ENCODE data around the gene FNDC3A.

FNDC3A gene

GRCh38 chr13:49086722-49087121, 111.0 kb downstream of the FNDC3A start:
- no peak overlapping the region for H2BK12ac ChIP-seq (ENCODE audit: low read length)
- no peaks in the 10 kb centered on the region for H3K4me1 ChIP-seq (ENCODE audit: control insufficient read depth in 2 of 2, insufficient read depth in 1 of 2, low read depth in 1 of 2, low read length in 2 of 2)
- H4K91ac ChIP-seq (ENCODE audit: low read depth, low read length, poor library complexity): no peak overlapping the region
- H2AFZ ChIP-seq (ENCODE audit: low read length): no peak overlapping the region
- H3K14ac ChIP-seq (ENCODE audit: low read length): no peak overlapping the region
- H3K4me2 ChIP-seq (ENCODE audit: insufficient read depth, low read length, poor library complexity, severe bottlenecking): no peak overlapping the region
- H2BK120ac ChIP-seq (ENCODE audit: low read depth, low read length): no peak overlapping the region
- no peak overlapping the region for H3K4me3 ChIP-seq (ENCODE audit: low read length in 2 of 2)
- no peaks in the 10 kb centered on the region for H3K27me3 ChIP-seq (ENCODE audit: control insufficient read depth in 3 of 3, insufficient read depth in 3 of 3, low read depth in 1 of 3, low read length in 3 of 3)
- no peaks in the 10 kb centered on the region for H3K79me1 ChIP-seq (ENCODE audit: low read depth, low read length)
- no peak overlapping the region for H2BK5ac ChIP-seq (ENCODE audit: low read length)
- H3K9ac ChIP-seq (ENCODE audit: low read depth, low read length, poor library complexity): no peak overlapping the region
- H3K36me3 ChIP-seq (replicated peaks in 1 of 2; ENCODE audit: control insufficient read depth in 2 of 2, insufficient read depth in 2 of 2, low read length in 2 of 2): no peaks in the 10 kb centered on the region
- no CpG with 5 or more reads among the region's 2 CpGs for WGBS, 2 donors (ENCODE audit: extremely low coverage in 2 of 2, insufficient read length in 2 of 2, insufficient replicate concordance in 1 of 2)
- no peak overlapping the region for H2AK5ac ChIP-seq (ENCODE audit: low read depth, low read length)
- H3K4ac ChIP-seq (ENCODE audit: low read length): no peak overlapping the region
- no peak overlapping the region for H3K18ac ChIP-seq (ENCODE audit: low read length)
- no peaks in the 10 kb centered on the region for H3K9me3 ChIP-seq (replicated peaks in 1 of 2; ENCODE audit: control insufficient read depth in 2 of 2, insufficient read depth in 1 of 2, low read depth in 1 of 2, low read length in 2 of 2)
- H3K27ac ChIP-seq (replicated peaks; ENCODE audit: low read length): no peak overlapping the region
- no peak for DNase-seq (ENCODE audit: low spot score)
- no peak overlapping the region for H4K8ac ChIP-seq (ENCODE audit: low read depth, low read length)
- H2BK15ac ChIP-seq (ENCODE audit: low read length): no peak overlapping the region
- no peak overlapping the region for H3K23ac ChIP-seq (ENCODE audit: low read depth, low read length, poor library complexity)

GRCh38 chr13:49093376-49093775, 117.7 kb downstream of the FNDC3A start:
- H4K91ac ChIP-seq (ENCODE audit: low read depth, low read length, poor library complexity): no peak overlapping the region
- H2AK5ac ChIP-seq (ENCODE audit: low read depth, low read length): no peak overlapping the region
- H2AFZ ChIP-seq (ENCODE audit: low read length): no peak overlapping the region
- H3K14ac ChIP-seq (ENCODE audit: low read length): no peak overlapping the region
- no peaks in the 10 kb centered on the region for H3K9me3 ChIP-seq (replicated peaks in 1 of 2; ENCODE audit: control insufficient read depth in 2 of 2, insufficient read depth in 1 of 2, low read depth in 1 of 2, low read length in 2 of 2)
- peaks cover 0 to 6% of the 10 kb centered on the region in 2 donors for H3K4me1 ChIP-seq (ENCODE audit: control insufficient read depth in 2 of 2, insufficient read depth in 1 of 2, low read depth in 1 of 2, low read length in 2 of 2)
- no peaks in the 10 kb centered on the region for H3K36me3 ChIP-seq (replicated peaks in 1 of 2; ENCODE audit: control insufficient read depth in 2 of 2, insufficient read depth in 2 of 2, low read length in 2 of 2)
- H2BK15ac ChIP-seq (ENCODE audit: low read length): no peak overlapping the region
- no peak overlapping the region for H4K8ac ChIP-seq (ENCODE audit: low read depth, low read length)
- no peaks in the 10 kb centered on the region for H3K27me3 ChIP-seq (ENCODE audit: control insufficient read depth in 3 of 3, insufficient read depth in 3 of 3, low read depth in 1 of 3, low read length in 3 of 3)
- WGBS, 2 donors (ENCODE audit: extremely low coverage in 2 of 2, insufficient read length in 2 of 2, insufficient replicate concordance in 1 of 2): no CpG with 5 or more reads among the region's 5 CpGs
- no peak overlapping the region for H3K9ac ChIP-seq (ENCODE audit: low read depth, low read length, poor library complexity)
- DNase-seq (ENCODE audit: low spot score): no peak
- no peak overlapping the region for H3K4me2 ChIP-seq (ENCODE audit: insufficient read depth, low read length, poor library complexity, severe bottlenecking)
- H3K18ac ChIP-seq (ENCODE audit: low read length): no peak overlapping the region
- H2BK12ac ChIP-seq (ENCODE audit: low read length): no peak overlapping the region
- no peak overlapping the region for H3K23ac ChIP-seq (ENCODE audit: low read depth, low read length, poor library complexity)
- H3K79me1 ChIP-seq (ENCODE audit: low read depth, low read length): no peaks in the 10 kb centered on the region
- H2BK120ac ChIP-seq (ENCODE audit: low read depth, low read length): no peak overlapping the region
- no peak overlapping the region for H3K4me3 ChIP-seq (ENCODE audit: low read length in 2 of 2)
- no peak overlapping the region for H3K4ac ChIP-seq (ENCODE audit: low read length)
- H3K27ac ChIP-seq (replicated peaks; ENCODE audit: low read length): no peak overlapping the region
- no peak overlapping the region for H2BK5ac ChIP-seq (ENCODE audit: low read length)

GRCh38 chr13:49097374-49097773, 121.7 kb downstream of the FNDC3A start:
- H3K4me3 ChIP-seq (ENCODE audit: low read length in 2 of 2): no peak overlapping the region
- H3K18ac ChIP-seq (ENCODE audit: low read length): no peak overlapping the region
- H2BK5ac ChIP-seq (ENCODE audit: low read length): no peak overlapping the region
- no peak for DNase-seq (ENCODE audit: low spot score)
- H3K4me2 ChIP-seq (ENCODE audit: insufficient read depth, low read length, poor library complexity, severe bottlenecking): no peak overlapping the region
- no peak overlapping the region for H2AK5ac ChIP-seq (ENCODE audit: low read depth, low read length)
- no peaks in the 10 kb centered on the region for H3K79me1 ChIP-seq (ENCODE audit: low read depth, low read length)
- peaks cover 0 to 6% of the 10 kb centered on the region in 2 donors for H3K4me1 ChIP-seq (ENCODE audit: control insufficient read depth in 2 of 2, insufficient read depth in 1 of 2, low read depth in 1 of 2, low read length in 2 of 2)
- no peaks in the 10 kb centered on the region for H3K36me3 ChIP-seq (replicated peaks in 1 of 2; ENCODE audit: control insufficient read depth in 2 of 2, insufficient read depth in 2 of 2, low read length in 2 of 2)
- no peak overlapping the region for H3K14ac ChIP-seq (ENCODE audit: low read length)
- no peaks in the 10 kb centered on the region for H3K27me3 ChIP-seq (ENCODE audit: control insufficient read depth in 3 of 3, insufficient read depth in 3 of 3, low read depth in 1 of 3, low read length in 3 of 3)
- H2BK12ac ChIP-seq (ENCODE audit: low read length): no peak overlapping the region
- no peak overlapping the region for H2AFZ ChIP-seq (ENCODE audit: low read length)
- no peak overlapping the region for H4K91ac ChIP-seq (ENCODE audit: low read depth, low read length, poor library complexity)
- H3K4ac ChIP-seq (ENCODE audit: low read length): no peak overlapping the region
- no peak overlapping the region for H2BK120ac ChIP-seq (ENCODE audit: low read depth, low read length)
- no peak overlapping the region for H3K9ac ChIP-seq (ENCODE audit: low read depth, low read length, poor library complexity)
- no CpG with 5 or more reads among the region's 2 CpGs for WGBS, 2 donors (ENCODE audit: extremely low coverage in 2 of 2, insufficient read length in 2 of 2, insufficient replicate concordance in 1 of 2)
- no peaks in the 10 kb centered on the region for H3K9me3 ChIP-seq (replicated peaks in 1 of 2; ENCODE audit: control insufficient read depth in 2 of 2, insufficient read depth in 1 of 2, low read depth in 1 of 2, low read length in 2 of 2)
- no peak overlapping the region for H2BK15ac ChIP-seq (ENCODE audit: low read length)
- H4K8ac ChIP-seq (ENCODE audit: low read depth, low read length): no peak overlapping the region
- H3K27ac ChIP-seq (replicated peaks; ENCODE audit: low read length): no peak overlapping the region
- H3K23ac ChIP-seq (ENCODE audit: low read depth, low read length, poor library complexity): no peak overlapping the region

DNA sequence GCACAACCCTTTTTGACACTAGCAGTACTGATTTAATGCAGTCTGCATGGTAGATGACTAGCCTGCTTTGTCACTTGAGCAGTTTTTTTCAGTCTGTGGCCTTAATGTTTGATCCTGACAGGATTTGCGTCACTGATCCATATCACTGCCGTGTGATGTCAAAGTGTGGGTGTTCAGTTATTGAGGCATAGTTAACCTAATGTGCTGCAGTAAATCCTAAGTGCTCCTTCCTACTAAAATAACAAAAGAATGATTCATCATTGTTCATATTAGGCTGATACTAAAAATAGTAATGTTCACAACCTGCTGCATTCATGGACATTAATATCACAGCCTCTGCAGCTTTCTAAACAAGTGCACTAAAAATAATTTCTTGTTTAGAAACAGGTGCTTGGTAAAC, 122.5 kb downstream of the FNDC3A start:
- Histone ChIP-seq H3K23ac (ENCODE audit: low read depth, low read length, poor library complexity) (no peak overlapping the region), H3K4me1 (ENCODE audit: control insufficient read depth in 2 of 2, insufficient read depth in 1 of 2, low read depth in 1 of 2, low read length in 2 of 2) (peaks cover 0 to 6% of the 10 kb centered on the region in 2 donors), H2AK5ac (ENCODE audit: low read depth, low read length) (no peak overlapping the region), H3K36me3 (replicated peaks in 1 of 2; ENCODE audit: control insufficient read depth in 2 of 2, insufficient read depth in 2 of 2, low read length in 2 of 2) (no peaks in the 10 kb centered on the region), H3K27me3 (ENCODE audit: control insufficient read depth in 3 of 3, insufficient read depth in 3 of 3, low read depth in 1 of 3, low read length in 3 of 3) (no peaks in the 10 kb centered on the region), H2BK12ac (ENCODE audit: low read length) (no peak overlapping the region), H4K91ac (ENCODE audit: low read depth, low read length, poor library complexity) (no peak overlapping the region), H2BK15ac (ENCODE audit: low read length) (no peak overlapping the region), H3K79me1 (ENCODE audit: low read depth, low read length) (no peaks in the 10 kb centered on the region), H3K4ac (ENCODE audit: low read length) (no peak overlapping the region), H3K18ac (ENCODE audit: low read length) (no peak overlapping the region), H3K4me3 (ENCODE audit: low read length in 2 of 2) (no peak overlapping the region), H3K9ac (ENCODE audit: low read depth, low read length, poor library complexity) (no peak overlapping the region), H2BK5ac (ENCODE audit: low read length) (no peak overlapping the region), H3K9me3 (replicated peaks in 1 of 2; ENCODE audit: control insufficient read depth in 2 of 2, insufficient read depth in 1 of 2, low read depth in 1 of 2, low read length in 2 of 2) (no peaks in the 10 kb centered on the region), H3K4me2 (ENCODE audit: insufficient read depth, low read length, poor library complexity, severe bottlenecking) (no peak overlapping the region), H2AFZ (ENCODE audit: low read length) (no peak overlapping the region), H4K8ac (ENCODE audit: low read depth, low read length) (no peak overlapping the region), H3K14ac (ENCODE audit: low read length) (no peak overlapping the region), H2BK120ac (ENCODE audit: low read depth, low read length) (no peak overlapping the region), H3K27ac (replicated peaks; ENCODE audit: low read length) (no peak overlapping the region)
- WGBS, 2 donors (ENCODE audit: extremely low coverage in 2 of 2, insufficient read length in 2 of 2, insufficient replicate concordance in 1 of 2): no CpG with 5 or more reads among the region's 2 CpGs
- DNase-seq (ENCODE audit: low spot score): no peak
